HepG2 (cell line): ENCODE data around the gene STAC.

Source experiments
- CTCF ChIP-seq: sonication (generic); formaldehyde crosslinking; IDR thresholded peaks from 2 replicates; pipeline ENCODE4 v1.5.0; 2020; ENCODE audit warnings: mild to moderate bottlenecking, missing genetic modification reagents, moderate library complexity
- EZH2 ChIP-seq: conservative IDR thresholded peaks from 2 replicates; pipeline ENCODE4 v1.6.1; 2012; ENCODE audit warnings: mild to moderate bottlenecking, low read depth, low read length, moderate library complexity
- HDAC1 ChIP-seq: sonication (generic); formaldehyde crosslinking; IDR thresholded peaks from 2 replicates; pipeline ENCODE4 v1.5.1; 2020; ENCODE audit warnings: mild to moderate bottlenecking, missing genetic modification reagents
- KAT2B ChIP-seq: fragments of 150-350 bp; IDR thresholded peaks from 2 replicates; pipeline ENCODE4 v1.6.1; 2014; ENCODE audit warnings: low read depth, low read length, borderline replicate concordance
- RFX5 ChIP-seq: IDR thresholded peaks from 2 replicates; pipeline ENCODE4 v1.6.1; 2011; ENCODE audit warnings: low read depth, low read length, improper control_type of control experiment
- ZBTB7A ChIP-seq: sonication (generic); formaldehyde crosslinking; IDR thresholded peaks from 2 replicates; pipeline ENCODE4 v1.8.0; 2022; ENCODE audit warnings: mild to moderate bottlenecking, missing genetic modification reagents
- ZFP36 ChIP-seq: fragments of 150-350 bp; IDR thresholded peaks from 2 replicates; pipeline ENCODE4 v1.6.1; 2018; ENCODE audit warnings: borderline replicate concordance, low read length, low read depth; ENCODE audit not compliant: partially characterized antibody
- ZNF10 ChIP-seq: sonication (generic); formaldehyde crosslinking; IDR thresholded peaks from 2 replicates; pipeline ENCODE4 v1.4.0; 2020; ENCODE audit warnings: mild to moderate bottlenecking, low read depth, missing genetic modification reagents, borderline replicate concordance
- ZNF362 ChIP-seq: sonication (generic); formaldehyde crosslinking; IDR thresholded peaks from 2 replicates; pipeline ENCODE4 v1.4.0; 2020; ENCODE audit warnings: missing genetic modification reagents, mild to moderate bottlenecking, borderline replicate concordance
- ZNF879 ChIP-seq: sonication (generic); formaldehyde crosslinking; IDR thresholded peaks from 2 replicates; pipeline ENCODE4 v1.8.1; 2023; ENCODE audit warnings: missing genetic modification reagents

- TF ChIP-seq ZFP36 = no peak
- no peak for TF ChIP-seq CTCF (CRISPR knock-in tag)
- no peak for TF ChIP-seq ZBTB7A
- TF ChIP-seq RFX5 = no peak
- no peak for TF ChIP-seq KAT2B
- no peak for TF ChIP-seq ZNF10 (CRISPR knock-in tag)
- TF ChIP-seq EZH2 = no peak
- TF ChIP-seq HDAC1 (CRISPR knock-in tag) = no peak
- TF ChIP-seq ZNF879 = no peak
- TF ChIP-seq ZNF362 (CRISPR knock-in tag) = no peak
Measured at GRCh38 chr3:36393563-36393962, 13.3 kb downstream of the STAC start.
